ENCODE data around the gene CTNNBL1.

CTNNBL1 gene

GRCh38 chr20:37748015-37748414 is 54.2 kb downstream of the CTNNBL1 start:
- DNase-seq, result no peak

- DNase-seq, result no peak
Measured at GRCh38 chr20:37749218-37749617, 55.4 kb downstream of the CTNNBL1 start.

- DNase-seq, result no peak
Measured at GRCh38 chr20:37749620-37750403, 56.0 kb downstream of the CTNNBL1 start.

- DNase-seq, result no peak
Measured at GRCh38 chr20:37755665-37756064, 61.8 kb downstream of the CTNNBL1 start.

GRCh38 chr20:37756234-37756633 is 62.4 kb downstream of the CTNNBL1 start:
- no peak for DNase-seq

GRCh38 chr20:37757550-37757949 is 63.7 kb downstream of the CTNNBL1 start:
- DNase-seq, result no peak

- no peak for DNase-seq
Measured at GRCh38 chr20:37758332-37758731, 64.5 kb downstream of the CTNNBL1 start.

GRCh38 chr20:37759052-37759553 is 65.3 kb downstream of the CTNNBL1 start:
- no peak for DNase-seq

GRCh38 chr20:37759761-37760209 is 66.0 kb downstream of the CTNNBL1 start:
- DNase-seq, result no peak

GRCh38 chr20:37760322-37760721 is 66.5 kb downstream of the CTNNBL1 start:
- DNase-seq, result no peak

GRCh38 chr20:37762716-37763485 is 69.1 kb downstream of the CTNNBL1 start:
- DNase-seq, result no peak

- no peak for DNase-seq
Measured at GRCh38 chr20:37764333-37764935, 70.6 kb downstream of the CTNNBL1 start.

- DNase-seq, result no peak
Measured at GRCh38 chr20:37770908-37771307, 77.1 kb downstream of the CTNNBL1 start.

GRCh38 chr20:37773291-37773826 is 79.5 kb downstream of the CTNNBL1 start:
- no peak for DNase-seq

GRCh38 chr20:37774156-37774555 is 80.3 kb downstream of the CTNNBL1 start:
- no peak for DNase-seq

GRCh38 chr20:37775200-37775599 is 81.4 kb downstream of the CTNNBL1 start:
- DNase-seq, result no peak

- DNase-seq, result no peak
Measured at GRCh38 chr20:37776049-37776448, 82.2 kb downstream of the CTNNBL1 start.

- DNase-seq, result no peak
Measured at GRCh38 chr20:37776526-37776925, 82.7 kb downstream of the CTNNBL1 start.

GRCh38 chr20:37777012-37777950 is 83.5 kb downstream of the CTNNBL1 start:
- no peak for DNase-seq

- no peak for DNase-seq
Measured at GRCh38 chr20:37777988-37778659, 84.3 kb downstream of the CTNNBL1 start.

- DNase-seq, result no peak
Measured at GRCh38 chr20:37781626-37782025, 87.8 kb downstream of the CTNNBL1 start.
